T-helper 2 cell (primary cell): ENCODE results near the gene MPP2.

Experiments
- DNase-seq, 5 experiments: peaks; one replicate each; pipeline versions ENCODE4 v3.0.0 to v3.0.0-alpha.2; 2012 to 2022

MPP2 gene

GRCh38 chr17:43928609-43929008 is 21.3 kb upstream of the MPP2 start:
- no peak for DNase-seq

- DNase-seq: peak in 1 of 5 experiments; percentile 42
These were observed 20.6 kb upstream of the MPP2 start for GRCh38 chr17:43927929-43928328.

DNA sequence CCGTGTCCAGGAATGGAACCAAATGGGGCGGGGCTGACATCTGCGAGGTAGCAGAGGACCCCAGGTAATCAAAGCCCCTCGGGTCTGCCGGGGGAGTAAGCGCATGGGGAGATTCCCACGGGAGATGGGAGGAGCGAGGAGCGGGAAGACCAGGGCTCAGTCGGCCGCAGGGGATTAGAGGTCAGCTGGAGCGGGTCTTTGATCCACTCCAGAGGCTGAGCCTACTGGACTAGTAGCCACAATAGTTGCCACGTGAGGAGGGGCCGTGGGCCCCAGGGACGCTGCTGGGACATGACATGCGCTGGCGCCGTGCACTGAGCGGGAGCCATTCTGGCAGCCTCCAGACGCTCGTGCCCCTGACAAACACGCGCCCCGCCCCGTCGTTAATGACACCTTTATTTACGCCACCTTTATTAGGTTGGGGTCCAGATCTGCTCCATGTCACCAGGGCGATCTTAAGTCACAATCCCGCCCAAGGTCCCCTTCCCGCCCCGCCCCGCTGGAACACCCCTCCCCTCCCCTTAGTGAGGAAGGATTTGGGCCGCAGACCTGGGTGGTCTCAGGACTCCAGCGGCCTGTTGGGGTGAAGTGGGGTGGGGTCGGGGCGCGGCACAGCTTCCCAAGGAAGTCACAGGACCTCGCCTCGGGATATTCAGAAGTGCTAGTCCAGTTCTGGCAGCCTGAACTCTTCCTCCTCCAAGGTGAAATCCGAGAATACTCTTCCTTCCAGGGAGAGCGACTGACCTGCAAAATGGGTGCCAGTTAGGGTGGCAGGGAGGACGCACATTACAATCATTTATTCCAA is 19.9 kb upstream of the MPP2 start:
- DNase-seq: no peak

- peak in 1 of 5 experiments; percentile 50 for DNase-seq
These were observed 17.2 kb upstream of the MPP2 start for GRCh38 chr17:43924558-43924957.

GRCh38 chr17:43920500-43921095 is 13.3 kb upstream of the MPP2 start:
- DNase-seq: no peak

DNA sequence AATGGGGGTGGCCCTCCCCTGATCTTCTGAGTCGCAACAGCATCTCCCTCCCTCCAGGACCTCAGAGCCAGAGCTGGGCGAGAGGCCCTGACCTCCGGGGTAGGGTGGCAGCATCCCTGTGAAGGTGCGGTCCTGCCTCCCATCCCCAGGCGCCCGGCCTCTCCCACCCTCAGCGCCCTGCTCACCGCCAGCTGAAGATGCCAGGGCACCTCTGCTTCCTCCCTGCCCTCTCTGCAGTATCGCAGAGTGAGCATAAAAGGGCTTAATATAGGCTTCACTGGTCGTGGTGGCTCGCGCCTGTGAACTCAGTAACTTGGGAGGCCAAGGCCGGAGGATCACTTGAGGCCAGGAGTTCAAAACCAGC is 10.7 kb upstream of the MPP2 start:
- DNase-seq: no peak

GRCh38 chr17:43917348-43918025 is 10.2 kb upstream of the MPP2 start:
- DNase-seq: peak in 4 of 5 experiments; percentile 10 to 67 (median 33)

DNA sequence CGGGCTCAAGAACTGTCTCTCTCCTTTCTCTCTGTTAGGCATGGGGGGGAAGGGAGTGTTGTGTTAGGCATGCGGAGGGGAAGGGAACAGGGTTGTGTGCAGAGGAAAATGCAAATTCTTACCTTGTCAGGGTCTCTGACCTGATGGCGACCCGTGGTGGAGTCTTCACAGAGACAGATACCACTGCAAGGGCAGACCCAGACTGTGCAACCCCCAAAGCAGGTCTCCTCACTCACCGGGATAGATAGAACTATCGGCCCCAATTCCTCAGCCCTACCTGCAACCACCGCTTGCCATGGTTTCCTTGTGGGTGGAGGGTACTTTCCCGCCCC is 9.6 kb upstream of the MPP2 start:
- no peak for DNase-seq

- DNase-seq: no peak
These were observed 9.0 kb upstream of the MPP2 start for GRCh38 chr17:43916385-43916784.

DNA sequence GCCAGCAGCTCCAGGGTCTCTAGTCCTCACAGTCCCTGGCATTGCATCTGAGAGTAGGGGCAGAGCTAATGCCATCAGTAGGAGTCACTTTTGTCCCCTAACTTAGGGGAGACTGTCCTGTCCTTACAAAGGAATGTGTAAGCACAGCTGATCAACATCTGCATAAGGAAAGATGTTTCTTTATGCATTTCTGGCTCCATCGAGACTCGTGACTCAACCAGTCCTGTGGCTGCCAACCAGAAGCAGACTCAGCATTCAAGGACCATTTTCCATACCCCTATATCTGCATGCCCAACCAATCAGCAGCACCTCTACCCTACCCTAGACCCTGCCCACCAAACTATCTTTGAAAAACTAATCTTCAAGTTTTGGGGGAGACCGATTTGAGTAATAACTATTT is 8.2 kb upstream of the MPP2 start:
- DNase-seq: no peak

DNA sequence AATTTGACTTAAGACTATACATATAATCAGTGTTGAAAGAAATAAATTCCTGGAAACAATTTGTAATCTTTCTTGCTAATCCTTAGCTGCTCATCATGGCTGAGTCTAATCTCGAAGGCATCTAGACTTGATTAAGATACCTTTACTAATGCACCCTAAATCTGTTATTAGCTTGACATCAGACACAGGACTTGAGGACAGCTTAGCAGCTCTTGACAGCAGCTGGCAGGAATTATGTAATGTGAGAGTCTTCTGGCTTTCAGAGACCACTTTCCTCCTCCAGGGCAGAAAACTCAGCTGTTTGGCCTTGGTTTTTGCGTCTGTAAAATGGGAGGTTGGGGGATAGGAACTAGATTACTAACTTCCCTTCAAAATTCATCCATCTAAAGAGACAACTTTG is 7.1 kb upstream of the MPP2 start:
- DNase-seq: no peak

DNA sequence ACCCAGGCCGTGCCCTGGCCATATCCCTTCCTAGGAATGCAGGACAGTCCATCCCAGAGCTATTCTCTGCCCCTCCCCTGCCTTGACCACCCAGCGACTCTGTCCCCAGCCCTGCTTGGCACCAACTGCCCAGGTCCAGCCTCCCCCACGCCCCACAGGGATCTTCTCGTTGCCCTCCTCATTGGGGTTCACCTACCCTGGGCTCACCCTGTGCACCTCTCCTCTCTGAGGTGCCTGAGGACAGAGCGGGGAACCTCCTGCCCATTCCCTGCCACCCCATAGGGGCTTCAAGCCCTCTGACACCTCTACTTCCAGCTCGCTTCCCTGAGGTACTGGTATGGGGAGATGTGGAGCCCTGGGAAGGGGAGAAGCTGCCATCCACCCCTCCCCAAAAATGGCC is 6.2 kb upstream of the MPP2 start:
- no peak for DNase-seq

DNA sequence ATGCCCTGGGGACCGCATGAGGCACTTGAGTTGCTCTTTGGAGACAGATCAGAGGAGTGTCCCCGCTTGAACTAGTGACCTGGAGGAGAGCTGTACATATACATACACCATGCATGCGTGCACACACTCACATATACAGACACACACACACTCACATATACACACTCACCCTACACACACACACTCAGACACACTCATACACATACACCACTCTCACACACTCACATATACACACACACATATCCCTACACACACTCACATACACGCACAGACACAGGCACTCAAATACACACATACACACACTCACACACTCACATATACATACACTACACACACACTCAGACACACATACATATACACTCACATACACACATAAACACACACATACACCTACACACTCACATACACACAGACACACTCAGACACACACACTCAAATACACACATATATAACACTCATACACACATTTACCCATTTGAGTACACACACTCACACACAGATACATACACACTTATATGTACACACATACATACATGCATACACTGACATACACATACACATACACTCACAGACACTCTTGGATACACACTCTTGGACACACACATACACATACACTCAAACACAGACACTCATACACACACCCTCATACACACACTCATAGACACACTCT is 5.4 kb upstream of the MPP2 start:
- DNase-seq: no peak

DNA sequence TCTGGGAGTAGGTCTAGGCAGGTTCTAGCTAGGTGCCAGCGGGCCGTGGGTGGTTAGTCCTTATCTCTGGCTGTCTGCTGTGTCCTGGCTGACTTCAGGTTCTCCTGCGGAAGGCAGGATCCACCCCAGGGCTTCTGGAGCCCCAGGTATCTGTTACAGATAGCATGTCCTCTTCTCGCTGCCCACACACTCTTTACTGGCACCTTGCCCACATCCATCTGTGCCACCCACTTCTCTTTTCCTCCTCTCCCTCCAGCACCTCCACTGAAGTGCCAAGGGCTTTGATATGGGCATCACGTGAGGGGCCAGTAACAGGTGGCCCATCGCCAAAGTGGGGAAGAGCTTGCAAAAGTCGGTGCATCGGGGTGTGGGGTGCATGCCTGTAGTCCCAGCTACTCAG is 4.6 kb upstream of the MPP2 start:
- no peak for DNase-seq

DNA sequence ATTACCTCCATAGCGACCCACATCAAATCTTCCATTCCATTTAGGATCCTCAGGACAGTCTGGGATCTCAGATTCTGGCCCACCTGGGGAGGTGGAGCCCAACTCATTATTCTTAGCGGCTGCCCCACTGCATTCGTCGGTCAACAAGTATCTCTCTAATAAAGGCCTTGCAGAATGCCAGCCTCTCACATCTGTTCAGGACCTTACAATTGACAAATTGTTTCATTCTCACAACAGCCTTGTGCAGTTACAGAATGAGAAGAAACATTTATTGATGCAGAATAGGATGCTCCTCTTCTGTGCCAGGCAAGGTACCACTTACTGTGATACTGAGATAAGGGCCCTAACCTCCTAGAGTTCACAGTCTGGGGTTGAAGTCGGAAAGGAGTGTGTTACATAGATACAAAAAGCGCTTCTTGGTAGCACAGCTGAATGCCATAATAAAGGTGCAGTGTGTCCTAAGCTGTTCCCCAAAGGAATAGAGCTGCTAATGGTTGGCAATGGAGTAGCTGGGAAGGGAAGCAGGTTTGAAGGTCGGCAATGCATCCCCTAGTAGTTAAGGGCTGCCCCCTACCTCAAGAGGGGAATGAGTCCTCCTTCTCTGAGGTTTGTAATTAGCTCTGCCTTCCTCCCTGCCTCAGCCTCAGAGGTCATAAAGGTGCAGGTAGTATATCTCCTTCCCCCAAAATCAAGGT is 2.3 kb upstream of the MPP2 start:
- no peak for DNase-seq

GRCh38 chr17:43907998-43908721 is 824 bp upstream of the MPP2 start:
- peak in 4 of 5 experiments; percentile 29 to 52 (median 37) for DNase-seq

DNA sequence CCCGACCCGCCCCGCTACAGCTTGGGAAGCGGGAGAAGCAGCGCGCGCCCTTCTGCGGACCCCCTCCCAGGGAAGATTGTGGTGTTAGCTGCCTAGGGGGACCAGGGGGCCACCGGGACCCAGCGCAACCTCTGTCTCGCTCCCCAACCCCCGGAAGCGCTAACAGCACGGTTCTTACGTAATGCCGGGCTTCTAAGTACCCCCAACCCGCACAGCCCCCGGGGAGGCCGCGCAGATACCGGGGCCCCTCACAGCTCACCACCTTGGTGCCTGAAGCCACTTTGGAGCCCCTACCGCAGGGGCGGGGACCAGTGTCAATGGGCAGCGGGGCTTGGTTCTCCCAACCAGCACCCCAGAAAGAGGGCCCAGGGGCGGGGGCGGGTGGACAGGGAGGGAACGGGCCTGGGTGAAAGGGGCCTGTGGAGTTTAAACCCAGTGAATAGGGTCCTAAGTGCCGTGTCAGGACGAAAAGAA is 348 bp downstream of the MPP2 start:
- DNase-seq: peak in 2 of 5 experiments; percentile 15 to 29

- DNase-seq: peak in 2 of 5 experiments; percentile 21 to 36
These were observed 1.1 kb downstream of the MPP2 start for GRCh38 chr17:43905985-43906852.

- no peak for DNase-seq
These were observed 1.8 kb downstream of the MPP2 start for GRCh38 chr17:43905400-43905984.

DNA sequence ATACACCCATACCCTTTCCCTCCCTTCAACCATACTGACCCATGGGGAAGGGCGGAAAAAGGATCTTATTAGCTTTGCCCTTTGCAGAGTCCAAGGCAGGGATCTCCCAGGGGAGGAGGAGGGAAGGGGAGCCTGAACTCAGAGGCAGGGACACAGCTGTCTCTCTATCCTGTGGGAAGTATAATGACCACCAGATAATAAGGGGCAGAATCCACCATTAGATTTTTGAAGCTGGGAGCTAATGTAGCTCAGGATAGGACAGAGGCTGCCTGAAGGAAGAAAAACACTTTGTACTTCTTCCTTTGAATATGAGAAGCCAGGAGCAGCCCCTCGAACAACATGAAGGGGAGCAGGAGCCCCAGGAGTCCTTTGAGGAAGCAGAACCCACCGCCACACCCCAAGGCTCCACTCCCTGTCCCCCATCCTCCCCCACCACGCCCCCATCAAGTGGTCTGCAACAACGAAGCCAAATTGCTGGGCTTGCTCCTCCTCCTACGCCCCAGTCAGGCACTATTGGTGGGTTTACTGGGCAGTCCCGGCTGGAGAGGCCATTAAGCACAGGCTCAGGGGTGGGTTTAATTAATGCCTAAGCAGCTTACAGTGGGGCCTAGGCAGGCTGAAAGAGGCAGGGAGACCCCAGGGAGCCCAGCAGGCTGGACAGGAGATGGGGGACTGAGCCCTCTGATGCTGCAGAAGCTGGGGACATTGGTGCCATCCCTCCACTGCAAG is 5.3 kb downstream of the MPP2 start:
- DNase-seq: no peak
